Fibroblast of the conjunctiva (primary cell): ENCODE data around the gene NELFCD.
"Not testable (repeated sequence)": the region's sequence is repeated elsewhere in the genome, so short reads cannot be mapped to it uniquely, and the experiment has no call there.

ENCODE experiments used
- DNase-seq: peaks from one replicate; pipeline ENCODE4 v3.0.0-alpha.2; 2010; ENCODE audit warnings: low read depth

NELFCD gene

GRCh38 chr20:58973179-58973578 lies 7.9 kb upstream of the NELFCD start:
- no peak for DNase-seq

- DNase-seq = no peak
Measured at GRCh38 chr20:58973866-58974265, 7.2 kb upstream of the NELFCD start.

DNA sequence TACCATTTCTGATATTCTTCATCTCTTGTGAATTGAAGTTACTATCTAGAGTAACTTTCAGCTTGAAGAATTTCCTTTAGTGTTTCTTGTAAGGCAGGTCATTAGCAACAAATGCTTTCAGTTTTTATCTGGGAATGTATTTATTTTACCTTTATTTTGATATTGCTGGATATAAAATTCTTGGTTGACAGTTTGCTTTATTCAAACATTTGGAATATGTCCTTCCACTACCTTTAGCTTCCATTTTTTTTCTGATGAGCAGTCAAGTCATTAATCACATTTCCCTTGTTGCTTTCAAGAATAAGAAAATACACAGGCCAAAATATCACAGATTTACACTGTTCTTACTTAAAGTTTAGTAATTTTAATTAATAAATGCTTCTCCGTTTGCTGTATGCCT lies 5.7 kb upstream of the NELFCD start:
- no peak for DNase-seq

- DNase-seq = no peak
Measured at GRCh38 chr20:58976061-58976730, 4.9 kb upstream of the NELFCD start.

DNA sequence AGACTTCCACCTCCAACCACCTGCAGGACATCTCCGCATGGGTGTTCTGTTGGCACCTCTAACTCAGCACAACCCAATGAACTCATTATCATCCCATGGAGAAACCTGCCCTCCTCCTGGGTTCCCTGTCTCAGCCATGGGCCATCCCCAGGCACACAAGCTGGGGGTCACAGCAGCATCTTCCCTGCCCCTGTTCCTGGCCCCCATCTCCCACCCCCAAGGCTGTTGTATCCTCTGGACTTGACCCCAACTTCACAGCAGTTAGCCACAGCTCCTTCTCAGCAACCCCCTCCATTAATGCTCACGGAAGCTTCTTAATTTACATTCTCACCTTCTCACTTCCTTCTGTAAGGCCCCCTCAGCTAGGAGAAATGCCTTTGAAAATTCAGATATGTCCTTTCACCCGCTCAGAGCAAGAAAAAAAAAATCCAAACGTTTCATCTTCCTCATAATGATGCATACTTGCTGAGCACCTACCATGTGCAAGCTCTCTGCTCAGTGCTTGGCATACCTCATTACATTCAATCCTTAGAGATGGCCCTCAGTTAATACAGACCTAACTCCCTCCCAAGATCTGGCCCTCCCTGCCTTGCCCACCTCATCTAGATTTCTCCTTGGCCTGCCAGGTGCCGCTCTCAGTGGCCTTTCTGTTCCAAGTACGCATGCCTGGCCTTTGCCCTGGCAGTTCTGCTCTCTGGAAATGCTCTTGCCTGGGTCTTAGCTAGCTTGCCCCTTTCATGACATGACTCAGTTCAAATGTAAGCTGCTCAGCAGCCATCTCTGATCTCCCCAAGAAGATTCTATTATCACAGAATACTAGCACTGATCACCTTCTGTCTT lies 2.5 kb upstream of the NELFCD start:
- no peak for DNase-seq

DNA sequence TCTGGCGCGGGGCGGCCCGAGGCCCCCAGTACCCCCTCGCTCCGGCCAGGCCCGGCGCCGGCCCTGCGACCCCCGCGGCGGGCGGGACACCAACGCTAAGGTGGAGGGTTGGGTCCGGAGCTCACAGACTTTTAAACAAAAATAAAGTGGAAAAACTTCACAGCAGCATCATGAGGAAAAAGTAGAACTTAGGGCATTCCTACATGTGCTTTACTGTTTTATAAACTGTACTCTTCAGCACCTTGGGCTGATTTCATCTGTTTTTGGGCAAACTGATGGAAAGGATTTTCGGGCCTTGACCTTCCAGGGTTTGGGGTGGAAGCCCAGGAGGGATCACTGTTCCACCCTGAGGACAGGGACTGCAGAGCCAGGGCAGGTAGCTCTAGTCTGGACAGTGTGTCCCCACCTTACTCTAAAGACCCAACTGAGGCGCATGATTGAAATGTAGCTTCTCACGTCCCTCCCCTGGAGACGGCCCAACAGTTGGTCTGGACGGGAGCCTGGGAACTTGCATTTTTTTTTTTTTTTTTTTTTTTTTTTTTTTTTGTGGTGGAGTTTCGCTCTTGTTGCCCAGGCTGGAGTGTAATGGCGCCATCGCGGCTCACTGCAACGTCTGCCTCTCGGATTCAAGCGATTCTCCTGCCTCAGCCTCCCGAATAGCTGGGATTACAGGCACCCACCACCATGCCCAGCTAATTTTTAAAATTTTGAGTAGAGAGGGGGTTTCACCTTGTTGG lies 740 bp downstream of the NELFCD start:
- no peak for DNase-seq

DNA sequence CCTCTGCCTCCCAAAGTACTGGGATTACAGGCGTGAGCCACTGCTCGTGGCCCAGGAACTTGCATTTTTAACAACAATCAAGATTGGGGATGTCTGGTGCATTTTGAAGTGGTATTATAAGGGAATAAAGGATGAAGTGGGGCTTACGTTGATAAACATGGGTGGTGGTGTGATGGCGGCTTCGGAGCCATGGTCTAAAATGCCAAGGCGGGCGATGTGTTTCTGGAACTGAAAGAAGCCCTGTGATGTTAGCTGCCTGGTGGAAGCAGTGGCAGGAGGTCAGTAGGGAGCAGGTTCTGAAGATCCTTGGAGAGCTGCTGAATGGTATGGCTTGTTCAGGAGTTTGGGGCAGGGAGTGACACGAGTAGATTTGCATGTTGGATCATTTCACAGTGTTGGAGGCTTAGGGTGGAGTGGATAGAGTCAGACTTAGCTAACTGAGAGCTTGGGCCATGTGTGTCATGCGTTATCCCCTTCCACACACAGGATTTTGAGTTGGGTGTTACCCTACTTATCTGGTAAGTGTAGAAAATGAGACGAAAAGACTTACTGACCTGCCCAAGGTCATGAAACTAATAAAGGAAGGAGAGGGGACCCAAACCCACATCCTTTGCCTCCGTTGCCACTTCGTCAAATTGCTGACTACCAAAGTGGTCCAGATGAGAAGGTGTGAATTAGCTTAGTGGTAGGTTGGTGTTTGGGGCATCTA lies 1.5 kb downstream of the NELFCD start:
- DNase-seq = no peak

- DNase-seq = not testable (repeated sequence)
Measured at GRCh38 chr20:58983115-58983468, 2.0 kb downstream of the NELFCD start.

DNA sequence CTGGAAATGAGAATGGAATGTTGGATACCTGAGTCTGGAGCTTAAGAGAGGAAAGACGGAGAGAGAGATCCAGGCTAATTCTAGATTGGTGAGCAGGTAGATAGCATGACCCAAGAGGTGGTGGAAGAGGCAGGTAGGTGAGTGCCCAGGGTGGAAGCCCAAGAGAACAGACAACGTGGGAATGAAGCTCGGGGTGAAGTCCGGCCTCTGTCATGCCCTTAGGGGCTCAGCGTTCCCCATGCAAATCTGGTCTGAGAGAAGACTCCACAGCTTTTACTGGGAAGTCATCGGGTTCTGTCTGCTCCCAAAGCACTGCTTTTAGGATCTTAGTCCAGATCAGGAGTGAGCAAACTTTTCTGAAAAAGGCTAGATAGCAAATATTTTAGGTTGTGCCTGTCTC lies 3.6 kb downstream of the NELFCD start:
- DNase-seq = no peak

DNA sequence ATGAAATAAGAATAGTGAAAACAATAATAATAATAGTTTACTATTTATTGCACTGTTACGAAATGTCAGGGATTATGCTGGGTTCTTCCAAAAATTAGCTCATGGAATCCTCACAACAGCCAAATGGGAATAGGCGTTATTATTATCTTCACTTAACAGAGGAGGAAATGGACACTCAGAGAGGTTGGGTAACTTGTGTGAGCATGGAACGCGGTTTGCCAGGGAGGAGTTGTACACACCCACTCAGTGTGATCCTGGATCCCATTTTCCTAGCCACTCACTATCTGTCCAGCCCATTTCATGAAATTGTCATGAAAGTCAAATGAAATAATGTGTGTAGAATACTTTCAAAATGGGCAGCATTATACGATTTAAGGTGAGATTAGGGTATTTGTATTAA lies 4.6 kb downstream of the NELFCD start:
- DNase-seq = no peak

- no peak for DNase-seq
Measured at GRCh38 chr20:58986286-58986967, 5.4 kb downstream of the NELFCD start.

DNA sequence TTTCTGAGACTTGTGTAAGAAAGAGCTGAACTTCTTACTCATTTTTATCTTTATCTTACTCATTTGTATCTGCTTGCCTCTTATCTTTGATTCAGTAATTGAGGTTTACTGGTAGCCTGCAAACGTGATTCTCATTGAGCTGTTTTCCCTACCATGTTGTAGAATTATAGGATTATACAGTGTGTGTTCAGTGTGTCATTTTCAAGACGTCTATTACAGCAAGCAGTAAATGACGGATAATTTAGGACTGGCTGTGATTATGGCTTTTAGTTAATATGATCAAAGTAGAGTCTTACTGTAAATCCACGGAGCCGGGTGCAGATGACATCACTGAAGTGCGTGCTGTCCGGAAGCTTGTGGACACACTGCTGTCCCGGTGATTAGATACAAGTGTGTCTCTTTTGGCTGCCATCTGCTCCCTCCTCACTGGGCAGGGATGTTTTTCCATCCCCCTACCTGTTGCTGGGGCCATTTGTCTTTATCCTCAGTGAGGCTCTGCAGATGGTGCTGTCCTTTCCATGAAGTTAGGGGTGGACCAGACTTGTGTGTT lies 6.0 kb downstream of the NELFCD start:
- DNase-seq = no peak

- DNase-seq = no peak
Measured at GRCh38 chr20:58987790-58988564, 6.9 kb downstream of the NELFCD start.

DNA sequence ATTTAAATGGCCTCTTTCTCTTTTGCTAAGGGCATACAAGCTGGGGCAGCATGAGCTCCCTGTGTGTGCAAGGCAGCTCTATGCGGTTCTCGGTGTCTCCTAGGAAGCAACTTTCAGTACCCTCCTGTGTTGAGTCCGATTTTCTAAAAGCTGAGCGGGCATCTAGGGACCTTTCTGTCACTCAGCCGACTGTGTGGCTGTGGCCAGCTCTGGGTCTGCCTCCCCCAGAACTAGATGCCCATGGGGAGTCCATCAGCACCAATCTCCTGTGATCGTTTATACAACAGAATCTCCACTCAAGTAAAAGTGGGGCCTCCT lies 7.5 kb downstream of the NELFCD start:
- no peak for DNase-seq

- no peak for DNase-seq
Measured at GRCh38 chr20:58989196-58989595, 8.1 kb downstream of the NELFCD start.

GRCh38 chr20:58990651-58991445 lies 9.8 kb downstream of the NELFCD start:
- DNase-seq = no peak

- no peak for DNase-seq
Measured at GRCh38 chr20:58991715-58992114, 10.7 kb downstream of the NELFCD start.

DNA sequence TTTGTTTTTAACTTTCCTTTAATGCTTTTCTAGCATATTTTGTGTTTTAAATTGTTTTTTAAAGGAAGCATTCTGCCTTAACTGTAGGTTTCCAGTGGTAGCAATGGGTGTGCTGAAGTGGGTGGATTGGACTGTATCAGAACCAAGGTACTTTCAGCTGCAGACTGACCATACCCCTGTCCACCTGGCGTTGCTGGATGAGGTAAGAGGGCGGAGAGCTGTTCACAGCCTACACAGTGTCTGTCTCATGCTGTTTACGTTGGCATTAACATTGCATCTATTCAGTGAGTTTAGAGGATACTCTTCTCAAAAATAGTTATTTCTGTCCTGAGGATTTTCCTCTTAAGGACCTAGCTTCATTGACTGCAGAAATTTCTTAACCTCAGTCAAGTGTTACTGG lies 11.9 kb downstream of the NELFCD start:
- DNase-seq = no peak

DNA sequence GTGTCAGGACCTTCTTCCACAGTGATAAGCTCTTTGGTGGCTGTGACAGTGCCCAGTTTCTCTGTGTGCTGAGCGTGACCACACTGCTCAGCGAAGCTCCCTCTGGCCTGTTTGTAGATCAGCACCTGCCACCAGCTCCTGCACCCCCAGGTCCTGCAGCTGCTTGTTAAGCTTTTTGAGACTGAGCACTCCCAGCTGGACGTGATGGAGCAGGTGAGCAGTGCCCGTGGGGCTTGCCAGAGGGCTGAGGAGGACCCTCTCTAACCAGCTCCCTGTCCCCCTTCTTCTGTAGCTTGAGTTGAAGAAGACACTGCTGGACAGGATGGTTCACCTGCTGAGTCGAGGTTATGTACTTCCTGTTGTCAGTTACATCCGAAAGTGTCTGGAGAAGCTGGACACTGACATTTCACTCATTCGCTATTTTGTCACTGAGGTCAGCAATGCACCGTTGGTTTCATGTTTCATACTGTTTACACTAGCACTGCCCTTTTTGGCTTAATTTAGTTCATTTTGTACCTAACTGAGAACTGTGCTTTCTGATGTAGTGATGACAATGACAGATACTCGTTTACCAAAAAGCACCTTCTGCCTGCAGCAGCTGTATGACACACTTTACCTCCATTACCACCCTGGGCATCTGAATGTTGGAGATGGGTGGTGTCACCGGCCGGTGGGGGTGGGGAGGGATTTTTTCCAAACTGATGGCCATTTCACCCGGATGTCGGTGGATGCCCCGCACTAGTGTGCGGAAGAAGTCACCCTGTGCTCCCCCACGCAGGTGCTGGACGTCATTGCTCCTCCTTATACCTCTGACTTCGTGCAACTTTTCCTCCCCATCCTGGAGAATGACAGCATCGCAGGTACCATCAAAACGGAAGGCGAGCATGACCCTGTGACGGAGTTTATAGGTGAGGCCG lies 12.5 kb downstream of the NELFCD start:
- DNase-seq = no peak
